ENCODE data around the gene CCDC12. TPM values are rescaled to one million over a fixed set of nuclear protein-coding genes. Genes with fewer than 3 reads are reported as not detected.

Gene CCDC12
- total RNA-seq, 4 donors from 2014 or later: 43.2 to 60.6 (median 51.8) TPM

GRCh38 chr3:46928282-46928681 lies 48.3 kb downstream of the CCDC12 start:
- 86 to 88% methylated on average over 1 of the region's 1 CpG for WGBS, 2 donors
- no peaks in the 10 kb centered on the region for H3K9me3 ChIP-seq
- peaks cover 80 to 84% of the 10 kb centered on the region in 2 donors for H3K4me1 ChIP-seq
- no peak for TF ChIP-seq CTCF (IDR thresholded peaks at IDR 0.05)
- no peak for TF ChIP-seq POLR2A (IDR thresholded peaks at IDR 0.05)
- no peaks in the 10 kb centered on the region for H3K27me3 ChIP-seq
- peak overlapping the region in 2 of 3 donors; percentile 33 to 94 for H3K27ac ChIP-seq
- intact Hi-C loops (cut with DNase I): loop anchor here (5.0 kb wide), 1 partner anchor 39 kb away; no protein-coding TSS in a partner anchor
- H3K36me3 ChIP-seq: peaks cover 14 to 19% of the 10 kb centered on the region in 2 donors
- no peak for DNase-seq
- no peak overlapping the region for H3K4me3 ChIP-seq (replicated peaks in 1 of 3)

GRCh38 chr3:46927718-46928073 lies 48.8 kb downstream of the CCDC12 start:
- H3K36me3 ChIP-seq: peaks cover 19 to 25% of the 10 kb centered on the region in 2 donors
- H3K27ac ChIP-seq: peak overlapping the region in 2 of 3 donors; percentile 33 to 81
- 88 to 92% methylated on average over 4 to 6 of the region's 6 CpGs for WGBS, 2 donors
- DNase-seq: no peak
- H3K9me3 ChIP-seq: no peaks in the 10 kb centered on the region
- H3K27me3 ChIP-seq: no peaks in the 10 kb centered on the region
- TF ChIP-seq CTCF (IDR thresholded peaks at IDR 0.05) (no peak), POLR2A (IDR thresholded peaks at IDR 0.05) (no peak)
- H3K4me1 ChIP-seq: peaks cover 74 to 79% of the 10 kb centered on the region in 2 donors
- no peak overlapping the region for H3K4me3 ChIP-seq (replicated peaks in 1 of 3)
- intact Hi-C loops (cut with DNase I): loop anchor here (5.0 kb wide), 1 partner anchor 40 kb away; no protein-coding TSS in a partner anchor

GRCh38 chr3:46926871-46927717 lies 49.5 kb downstream of the CCDC12 start:
- H3K9me3 ChIP-seq: no peaks in the 10 kb centered on the region
- no peaks in the 10 kb centered on the region for H3K27me3 ChIP-seq
- WGBS, 2 donors: 81 to 91% methylated on average over 12 to 15 of the region's 15 CpGs
- intact Hi-C loops (cut with DNase I): loop anchor here (5.0 kb wide), 1 partner anchor 40 kb away; no protein-coding TSS in a partner anchor
- H3K4me1 ChIP-seq: peaks cover 68 to 73% of the 10 kb centered on the region in 2 donors
- no peak for DNase-seq
- H3K27ac ChIP-seq: peak overlapping the region; percentile 51 to 88 (median 81)
- no peak overlapping the region for H3K4me3 ChIP-seq (replicated peaks in 1 of 3)
- H3K36me3 ChIP-seq: peaks cover 25 to 29% of the 10 kb centered on the region in 2 donors
- TF ChIP-seq CTCF (IDR thresholded peaks at IDR 0.05) (no peak), POLR2A (IDR thresholded peaks at IDR 0.05) (no peak)

GRCh38 chr3:46926447-46926846 lies 50.1 kb downstream of the CCDC12 start:
- 89 to 95% methylated on average over 5 to 6 of the region's 6 CpGs for WGBS, 2 donors
- DNase-seq: no peak
- Histone ChIP-seq H3K27me3 (no peaks in the 10 kb centered on the region), H3K9me3 (no peaks in the 10 kb centered on the region), H3K4me1 (peaks cover 62 to 66% of the 10 kb centered on the region in 2 donors), H3K27ac (peak overlapping the region; percentile 51 to 88 (median 81)), H3K36me3 (peaks cover 32 to 36% of the 10 kb centered on the region in 2 donors), H3K4me3 (replicated peaks in 1 of 3) (no peak overlapping the region)
- TF ChIP-seq CTCF (IDR thresholded peaks at IDR 0.05): no peak
- TF ChIP-seq POLR2A (IDR thresholded peaks at IDR 0.05): no peak
- intact Hi-C loops (cut with DNase I): loop anchor here (5.0 kb wide), 1 partner anchor 41 kb away; no protein-coding TSS in a partner anchor

GRCh38 chr3:46926039-46926438 lies 50.5 kb downstream of the CCDC12 start:
- no peak overlapping the region for H3K4me3 ChIP-seq (replicated peaks in 1 of 3)
- H3K36me3 ChIP-seq: peaks cover 36 to 40% of the 10 kb centered on the region in 2 donors
- H3K4me1 ChIP-seq: peaks cover 58 to 62% of the 10 kb centered on the region in 2 donors
- intact Hi-C loops (cut with DNase I): loop anchor here (5.0 kb wide), 1 partner anchor 41 kb away; no protein-coding TSS in a partner anchor
- no peak for TF ChIP-seq CTCF (IDR thresholded peaks at IDR 0.05)
- peak in 1 of 2 donors; percentile 49 for TF ChIP-seq POLR2A (IDR thresholded peaks at IDR 0.05)
- 47 to 51% methylated on average over 6 of the region's 6 CpGs for WGBS, 2 donors
- H3K27me3 ChIP-seq: no peaks in the 10 kb centered on the region
- DNase-seq: peak; percentile 91 to 92
- H3K9me3 ChIP-seq: no peaks in the 10 kb centered on the region
- peak overlapping the region; percentile 51 to 88 (median 81) for H3K27ac ChIP-seq

Measured in thyroid gland (tissue), 4 donors.